ENCODE results near the gene CCDC158. TPM values are rescaled to one million over a fixed set of nuclear protein-coding genes. Genes with fewer than 3 reads are reported as not detected.
A peak's percentile ranks its signal among the peaks of the same experiment; 100 is the strongest.

CCDC158 gene
- total and polyA plus RNA-seq, 5 donors from 2014 or later, result not detected

- Histone ChIP-seq H3K36me3 (ENCODE audit: control insufficient read depth, insufficient read depth, low read length) (no peaks in the 10 kb centered on the region), H3K9me3 (ENCODE audit: control insufficient read depth in 2 of 2, low read length in 2 of 2) (peaks cover 4 to 8% of the 10 kb centered on the region in 2 experiments), H3K4me1 (ENCODE audit: control insufficient read depth, insufficient read depth, low read length, poor library complexity, severe bottlenecking) (no peaks in the 10 kb centered on the region), H3K4me3 (ENCODE audit: low read depth, low read length) (no peak overlapping the region), H3K27ac (ENCODE audit: insufficient read depth, low read length, poor library complexity, severe bottlenecking) (no peak overlapping the region), H3K27me3 (ENCODE audit: control insufficient read depth, insufficient read depth, low read length) (peaks cover 5% of the 10 kb centered on the region)
- H3K27me3 Mint-ChIP-seq, result peaks cover 27% of the 10 kb centered on the region
- H3K4me1 Mint-ChIP-seq, result peaks cover 0 to 4% (median 0%) of the 10 kb centered on the region in 4 donors
- no peak for DNase-seq
- no peak for ATAC-seq (ENCODE audit: low read depth in 2 of 2)
- no peaks in the 10 kb centered on the region for H3K36me3 Mint-ChIP-seq
- H3K27ac Mint-ChIP-seq, result no peak overlapping the region
- peaks cover 1 to 34% (median 12%) of the 10 kb centered on the region in 7 donors for H3K9me3 Mint-ChIP-seq
- H3K4me3 Mint-ChIP-seq, result no peak overlapping the region
These were observed 105.5 kb downstream of the CCDC158 start for GRCh38 chr4:76315267-76315918.

- Histone ChIP-seq H3K27me3 (ENCODE audit: control insufficient read depth, insufficient read depth, low read length) (peaks cover 5% of the 10 kb centered on the region), H3K27ac (ENCODE audit: insufficient read depth, low read length, poor library complexity, severe bottlenecking) (no peak overlapping the region), H3K4me3 (ENCODE audit: low read depth, low read length) (no peak overlapping the region), H3K9me3 (ENCODE audit: control insufficient read depth in 2 of 2, low read length in 2 of 2) (peaks cover 4 to 8% of the 10 kb centered on the region in 2 experiments), H3K4me1 (ENCODE audit: control insufficient read depth, insufficient read depth, low read length, poor library complexity, severe bottlenecking) (no peaks in the 10 kb centered on the region), H3K36me3 (ENCODE audit: control insufficient read depth, insufficient read depth, low read length) (no peaks in the 10 kb centered on the region)
- no peak overlapping the region for H3K27ac Mint-ChIP-seq
- no peaks in the 10 kb centered on the region for H3K36me3 Mint-ChIP-seq
- H3K4me1 Mint-ChIP-seq, result peaks cover 0 to 7% (median 2%) of the 10 kb centered on the region in 4 donors
- H3K27me3 Mint-ChIP-seq, result peaks cover 35% of the 10 kb centered on the region
- ATAC-seq (ENCODE audit: low read depth in 2 of 2) (no peak), DNase-seq (no peak)
- H3K4me3 Mint-ChIP-seq, result no peak overlapping the region
- peaks cover 1 to 23% (median 9%) of the 10 kb centered on the region in 7 donors for H3K9me3 Mint-ChIP-seq
These were observed 107.4 kb downstream of the CCDC158 start for GRCh38 chr4:76313547-76313946.

GRCh38 chr4:76312457-76312856 lies 108.5 kb downstream of the CCDC158 start:
- H3K27me3 ChIP-seq (ENCODE audit: control insufficient read depth, insufficient read depth, low read length), result peaks cover under 1% of the 10 kb centered on the region
- no peak overlapping the region for H3K4me3 ChIP-seq (ENCODE audit: low read depth, low read length)
- Mint-ChIP-seq H3K27ac (no peak overlapping the region), H3K36me3 (no peaks in the 10 kb centered on the region), H3K27me3 (peaks cover 29% of the 10 kb centered on the region), H3K4me3 (no peak overlapping the region), H3K9me3 (peaks cover 0 to 16% (median 6%) of the 10 kb centered on the region in 7 donors), H3K4me1 (peaks cover 0 to 11% (median under 1%) of the 10 kb centered on the region in 4 donors)
- no peak for DNase-seq
- H3K27ac ChIP-seq (ENCODE audit: insufficient read depth, low read length, poor library complexity, severe bottlenecking), result no peak overlapping the region
- no peak for ATAC-seq (ENCODE audit: low read depth in 2 of 2)
- no peaks in the 10 kb centered on the region for H3K36me3 ChIP-seq (ENCODE audit: control insufficient read depth, insufficient read depth, low read length)
- no peaks in the 10 kb centered on the region for H3K4me1 ChIP-seq (ENCODE audit: control insufficient read depth, insufficient read depth, low read length, poor library complexity, severe bottlenecking)
- H3K9me3 ChIP-seq (ENCODE audit: control insufficient read depth in 2 of 2, low read length in 2 of 2), result peaks cover 4 to 8% of the 10 kb centered on the region in 2 experiments

GRCh38 chr4:76311896-76312331 lies 109.0 kb downstream of the CCDC158 start:
- Histone ChIP-seq H3K9me3 (ENCODE audit: control insufficient read depth in 2 of 2, low read length in 2 of 2) (peaks cover 4 to 8% of the 10 kb centered on the region in 2 experiments), H3K4me3 (ENCODE audit: low read depth, low read length) (no peak overlapping the region), H3K4me1 (ENCODE audit: control insufficient read depth, insufficient read depth, low read length, poor library complexity, severe bottlenecking) (peaks cover 5% of the 10 kb centered on the region), H3K27me3 (ENCODE audit: control insufficient read depth, insufficient read depth, low read length) (no peaks in the 10 kb centered on the region), H3K27ac (ENCODE audit: insufficient read depth, low read length, poor library complexity, severe bottlenecking) (no peak overlapping the region), H3K36me3 (ENCODE audit: control insufficient read depth, insufficient read depth, low read length) (no peaks in the 10 kb centered on the region)
- DNase-seq, result no peak
- no peaks in the 10 kb centered on the region for H3K36me3 Mint-ChIP-seq
- ATAC-seq (ENCODE audit: low read depth in 2 of 2), result no peak
- H3K4me3 Mint-ChIP-seq, result no peak overlapping the region
- no peak overlapping the region for H3K27ac Mint-ChIP-seq
- H3K27me3 Mint-ChIP-seq, result peaks cover 26% of the 10 kb centered on the region
- peaks cover 0 to 12% (median 1%) of the 10 kb centered on the region in 4 donors for H3K4me1 Mint-ChIP-seq
- peaks cover 0 to 11% (median 4%) of the 10 kb centered on the region in 7 donors for H3K9me3 Mint-ChIP-seq

GRCh38 chr4:76310683-76311082 lies 110.3 kb downstream of the CCDC158 start:
- Mint-ChIP-seq H3K36me3 (no peaks in the 10 kb centered on the region), H3K27ac (no peak overlapping the region), H3K9me3 (peaks cover 0 to 4% (median 0%) of the 10 kb centered on the region in 7 donors), H3K4me3 (peak overlapping the region in 1 of 4 donors; percentile 7), H3K4me1 (peaks cover 0 to 12% (median 4%) of the 10 kb centered on the region in 4 donors), H3K27me3 (peaks cover 25% of the 10 kb centered on the region)
- Histone ChIP-seq H3K27me3 (ENCODE audit: control insufficient read depth, insufficient read depth, low read length) (no peaks in the 10 kb centered on the region), H3K4me1 (ENCODE audit: control insufficient read depth, insufficient read depth, low read length, poor library complexity, severe bottlenecking) (peaks cover 17% of the 10 kb centered on the region), H3K9me3 (ENCODE audit: control insufficient read depth in 2 of 2, low read length in 2 of 2) (peaks cover 0 to 1% of the 10 kb centered on the region in 2 experiments), H3K36me3 (ENCODE audit: control insufficient read depth, insufficient read depth, low read length) (no peaks in the 10 kb centered on the region), H3K27ac (ENCODE audit: insufficient read depth, low read length, poor library complexity, severe bottlenecking) (no peak overlapping the region), H3K4me3 (ENCODE audit: low read depth, low read length) (no peak overlapping the region)
- DNase-seq (no peak), ATAC-seq (ENCODE audit: low read depth in 2 of 2) (no peak)

- H3K9me3 Mint-ChIP-seq, result peaks cover 0 to 4% (median 0%) of the 10 kb centered on the region in 7 donors
- ATAC-seq (ENCODE audit: low read depth in 2 of 2), result no peak
- H3K36me3 ChIP-seq (ENCODE audit: control insufficient read depth, insufficient read depth, low read length), result no peaks in the 10 kb centered on the region
- peaks cover 28% of the 10 kb centered on the region for H3K27me3 Mint-ChIP-seq
- H3K4me3 Mint-ChIP-seq, result peak overlapping the region in 1 of 4 donors; percentile 7
- peaks cover 0 to 18% (median 10%) of the 10 kb centered on the region in 4 donors for H3K4me1 Mint-ChIP-seq
- H3K27ac Mint-ChIP-seq, result no peak overlapping the region
- no peak overlapping the region for H3K4me3 ChIP-seq (ENCODE audit: low read depth, low read length)
- no peaks in the 10 kb centered on the region for H3K36me3 Mint-ChIP-seq
- H3K27me3 ChIP-seq (ENCODE audit: control insufficient read depth, insufficient read depth, low read length), result no peaks in the 10 kb centered on the region
- peaks cover 23% of the 10 kb centered on the region for H3K4me1 ChIP-seq (ENCODE audit: control insufficient read depth, insufficient read depth, low read length, poor library complexity, severe bottlenecking)
- H3K9me3 ChIP-seq (ENCODE audit: control insufficient read depth in 2 of 2, low read length in 2 of 2), result no peaks in the 10 kb centered on the region
- H3K27ac ChIP-seq (ENCODE audit: insufficient read depth, low read length, poor library complexity, severe bottlenecking), result no peak overlapping the region
- no peak for DNase-seq
These were observed 110.9 kb downstream of the CCDC158 start for GRCh38 chr4:76309939-76310550.

- no peaks in the 10 kb centered on the region for H3K36me3 Mint-ChIP-seq
- peak overlapping the region in 2 of 4 donors; percentile 42 to 77 for H3K4me3 Mint-ChIP-seq
- H3K4me1 Mint-ChIP-seq, result peaks cover 0 to 26% (median 15%) of the 10 kb centered on the region in 4 donors
- H3K27me3 Mint-ChIP-seq, result peaks cover 33% of the 10 kb centered on the region
- H3K4me1 ChIP-seq (ENCODE audit: control insufficient read depth, insufficient read depth, low read length, poor library complexity, severe bottlenecking), result peaks cover 28% of the 10 kb centered on the region
- no peak overlapping the region for H3K4me3 ChIP-seq (ENCODE audit: low read depth, low read length)
- DNase-seq (no peak), ATAC-seq (ENCODE audit: low read depth in 2 of 2) (no peak)
- no peaks in the 10 kb centered on the region for H3K9me3 ChIP-seq (ENCODE audit: control insufficient read depth in 2 of 2, low read length in 2 of 2)
- H3K27ac Mint-ChIP-seq, result no peak overlapping the region
- H3K27ac ChIP-seq (ENCODE audit: insufficient read depth, low read length, poor library complexity, severe bottlenecking), result no peak overlapping the region
- H3K27me3 ChIP-seq (ENCODE audit: control insufficient read depth, insufficient read depth, low read length), result no peaks in the 10 kb centered on the region
- peaks cover 0 to 5% (median 0%) of the 10 kb centered on the region in 7 donors for H3K9me3 Mint-ChIP-seq
- no peaks in the 10 kb centered on the region for H3K36me3 ChIP-seq (ENCODE audit: control insufficient read depth, insufficient read depth, low read length)
These were observed 112.4 kb downstream of the CCDC158 start for GRCh38 chr4:76308548-76308947.
